Measurements from ENCODE around the gene NOC2L. TPM values are rescaled to one million over a fixed set of nuclear protein-coding genes. Genes with fewer than 3 reads are reported as not detected.

The NOC2L gene
- total and polyA plus RNA-seq, 9 of the 15 experiments (the other 6 are each of a cell fraction or from before 2014, with no cell fraction given), result 4.0 to 410 (median 200) TPM

DNA sequence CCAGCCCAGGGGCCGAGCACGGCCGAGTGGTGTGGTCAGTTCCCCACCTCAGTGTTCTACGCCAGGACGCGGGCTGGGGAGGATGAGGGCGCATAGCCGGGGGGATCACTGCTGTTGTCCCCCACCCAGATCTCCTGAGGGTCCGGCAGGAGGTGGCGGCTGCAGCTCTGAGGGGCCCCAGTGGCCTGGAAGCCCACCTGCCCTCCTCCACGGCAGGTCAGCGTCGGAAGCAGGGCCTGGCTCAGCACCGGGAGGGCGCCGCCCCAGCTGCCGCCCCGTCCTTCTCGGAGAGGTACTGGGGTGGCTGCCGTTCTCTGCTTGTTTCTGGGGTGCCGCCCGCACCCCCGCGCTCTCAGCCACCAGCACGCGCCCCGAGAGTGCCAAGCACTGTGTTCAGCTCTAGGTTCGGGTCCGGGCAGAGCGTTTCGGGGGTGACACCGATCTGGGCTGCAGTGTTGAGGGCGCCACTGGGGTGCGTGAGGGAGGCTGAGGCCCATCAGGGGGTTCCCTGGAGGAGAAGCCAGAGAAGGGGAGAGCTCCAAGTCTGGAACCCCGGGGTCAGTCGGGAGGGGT is 18.0 kb downstream of the NOC2L start:
- H3K27me3 ChIP-seq (ENCODE audit: control insufficient read depth in 2 of 2, insufficient read depth in 2 of 2, low read length in 2 of 2), result peaks cover 0 to 7% of the 10 kb centered on the region in 2 experiments; a peak in 1 of 5 replicates
- POLR2A ChIA-PET, result interaction anchor here (0.6 to 2.1 kb wide), 10 partner anchors 8 to 27 kb away, joined by 3 to 11 read pairs (median 3); partner anchors contain the start of gene PLEKHN1
- peak overlapping the region in 1 of 2 experiments; percentile 88; a peak in 2 of 4 replicates for H3K9ac ChIP-seq (ENCODE audit: insufficient read depth in 1 of 2, low read depth in 2 of 2, low read length in 2 of 2)
- peak overlapping the region; percentile 65; the same call in 1 of the 2 replicates for H3K4me2 ChIP-seq (ENCODE audit: insufficient read depth, low read length)
- BruUV-seq (replicated peaks), result no TSS peak
- H4K20me1 ChIP-seq (replicated peaks; ENCODE audit: control insufficient read depth, insufficient read depth, low read length), result peaks cover 21% of the 10 kb centered on the region; the same call in 1 of the 2 replicates
- intact Hi-C loops (cut with micrococcal nuclease), result no loop called here
- DNase-seq (ENCODE audit: extremely low read depth in 1 of 4, low spot score in 3 of 4), result no peak
- in situ Hi-C loops (cut with MboI), result no loop called here
- H3K4me1 ChIP-seq (replicated peaks in 1 of 2; ENCODE audit: control insufficient read depth in 2 of 2, insufficient read depth in 2 of 2, low read length in 2 of 2), result peaks cover 28 to 98% of the 10 kb centered on the region in 2 experiments
- CTCF ChIA-PET (ENCODE audit: low intra/inter-chr PET ratio), result interaction anchor here (0.5 kb wide), 1 partner anchor 16 kb away, joined by 4 read pairs; no protein-coding TSS in a partner anchor
- H3K9me3 ChIP-seq (replicated peaks; ENCODE audit: control insufficient read depth, insufficient read depth, low read depth, low read length), result no peaks in the 10 kb centered on the region
- H3K4me3 ChIP-seq, result peak overlapping the region; percentile 29; the same call in 1 of the 2 replicates
- 11% methylated on average over 35 of the region's 36 CpGs for WGBS (ENCODE audit: insufficient coverage, low coverage, missing lambda C conversion rate)
- peaks cover 25% of the 10 kb centered on the region; the same call in 2 of the 3 replicates for H3K36me3 ChIP-seq (ENCODE audit: control insufficient read depth, insufficient read depth, low read length)
- ATAC-seq, result peak; percentile 2
- peak overlapping the region; percentile 72 for H2AFZ ChIP-seq (ENCODE audit: low read depth, low read length)
- no peak for FAIRE-seq
- H3K27ac ChIP-seq (ENCODE audit: extremely low read depth, low read depth, low read length), result no peak overlapping the region
- H3K9me1 ChIP-seq (ENCODE audit: control insufficient read depth, insufficient read depth, low read length), result no peaks in the 10 kb centered on the region
- H3K79me2 ChIP-seq (ENCODE audit: control insufficient read depth, insufficient read depth, low read length), result no peaks in the 10 kb centered on the region
- TF ChIP-seq PHF8 (IDR thresholded peaks at IDR 0.05; ENCODE audit: borderline replicate concordance, low read length) (no peak), FOXM1 (IDR thresholded peaks at IDR 0.05; ENCODE audit: low read depth) (no peak), FOXM1 (CRISPR knock-in tag; IDR thresholded peaks at IDR 0.05; ENCODE audit: low read depth) (0 out of 2 replicates have a peak, but pooled peaks have one; percentile 10), BRCA1 (IDR thresholded peaks at IDR 0.05) (no peak), BRCA1 (CRISPR knock-in tag; IDR thresholded peaks at IDR 0.05) (0 out of 2 replicates have a peak, but pooled peaks have one; percentile 15), NR2F6 (CRISPR knock-in tag; IDR thresholded peaks at IDR 0.05) (no peak), GTF2F1 (IDR thresholded peaks at IDR 0.05; ENCODE audit: low read depth, low read length) (no peak), HCFC1 (IDR thresholded peaks at IDR 0.05; ENCODE audit: low read depth, low read length) (no peak), PML (IDR thresholded peaks at IDR 0.05; ENCODE audit: low read length) (no peak)
- TF ChIP-seq, protein P1, sequence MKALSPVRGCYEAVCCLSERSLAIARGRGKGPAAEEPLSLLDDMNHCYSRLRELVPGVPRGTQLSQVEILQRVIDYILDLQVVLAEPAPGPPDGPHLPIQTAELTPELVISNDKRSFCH (CRISPR knock-in tag; IDR thresholded peaks at IDR 0.05), result no peak
- TF ChIP-seq, protein P1 (tag; IDR thresholded peaks at IDR 0.05), result no peak
- TF ChIP-seq, protein P2, sequence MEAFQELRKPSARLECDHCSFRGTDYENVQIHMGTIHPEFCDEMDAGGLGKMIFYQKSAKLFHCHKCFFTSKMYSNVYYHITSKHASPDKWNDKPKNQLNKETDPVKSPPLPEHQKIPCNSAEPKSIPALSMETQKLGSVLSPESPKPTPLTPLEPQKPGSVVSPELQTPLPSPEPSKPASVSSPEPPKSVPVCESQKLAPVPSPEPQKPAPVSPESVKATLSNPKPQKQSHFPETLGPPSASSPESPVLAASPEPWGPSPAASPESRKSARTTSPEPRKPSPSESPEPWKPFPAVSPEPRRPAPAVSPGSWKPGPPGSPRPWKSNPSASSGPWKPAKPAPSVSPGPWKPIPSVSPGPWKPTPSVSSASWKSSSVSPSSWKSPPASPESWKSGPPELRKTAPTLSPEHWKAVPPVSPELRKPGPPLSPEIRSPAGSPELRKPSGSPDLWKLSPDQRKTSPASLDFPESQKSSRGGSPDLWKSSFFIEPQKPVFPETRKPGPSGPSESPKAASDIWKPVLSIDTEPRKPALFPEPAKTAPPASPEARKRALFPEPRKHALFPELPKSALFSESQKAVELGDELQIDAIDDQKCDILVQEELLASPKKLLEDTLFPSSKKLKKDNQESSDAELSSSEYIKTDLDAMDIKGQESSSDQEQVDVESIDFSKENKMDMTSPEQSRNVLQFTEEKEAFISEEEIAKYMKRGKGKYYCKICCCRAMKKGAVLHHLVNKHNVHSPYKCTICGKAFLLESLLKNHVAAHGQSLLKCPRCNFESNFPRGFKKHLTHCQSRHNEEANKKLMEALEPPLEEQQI (IDR thresholded peaks at IDR 0.05), result no peak
- TF ChIP-seq, protein P3, sequence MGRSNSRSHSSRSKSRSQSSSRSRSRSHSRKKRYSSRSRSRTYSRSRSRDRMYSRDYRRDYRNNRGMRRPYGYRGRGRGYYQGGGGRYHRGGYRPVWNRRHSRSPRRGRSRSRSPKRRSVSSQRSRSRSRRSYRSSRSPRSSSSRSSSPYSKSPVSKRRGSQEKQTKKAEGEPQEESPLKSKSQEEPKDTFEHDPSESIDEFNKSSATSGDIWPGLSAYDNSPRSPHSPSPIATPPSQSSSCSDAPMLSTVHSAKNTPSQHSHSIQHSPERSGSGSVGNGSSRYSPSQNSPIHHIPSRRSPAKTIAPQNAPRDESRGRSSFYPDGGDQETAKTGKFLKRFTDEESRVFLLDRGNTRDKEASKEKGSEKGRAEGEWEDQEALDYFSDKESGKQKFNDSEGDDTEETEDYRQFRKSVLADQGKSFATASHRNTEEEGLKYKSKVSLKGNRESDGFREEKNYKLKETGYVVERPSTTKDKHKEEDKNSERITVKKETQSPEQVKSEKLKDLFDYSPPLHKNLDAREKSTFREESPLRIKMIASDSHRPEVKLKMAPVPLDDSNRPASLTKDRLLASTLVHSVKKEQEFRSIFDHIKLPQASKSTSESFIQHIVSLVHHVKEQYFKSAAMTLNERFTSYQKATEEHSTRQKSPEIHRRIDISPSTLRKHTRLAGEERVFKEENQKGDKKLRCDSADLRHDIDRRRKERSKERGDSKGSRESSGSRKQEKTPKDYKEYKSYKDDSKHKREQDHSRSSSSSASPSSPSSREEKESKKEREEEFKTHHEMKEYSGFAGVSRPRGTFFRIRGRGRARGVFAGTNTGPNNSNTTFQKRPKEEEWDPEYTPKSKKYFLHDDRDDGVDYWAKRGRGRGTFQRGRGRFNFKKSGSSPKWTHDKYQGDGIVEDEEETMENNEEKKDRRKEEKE (IDR thresholded peaks at IDR 0.05; ENCODE audit: borderline replicate concordance in 1 of 2, control insufficient read depth in 1 of 2, low read depth in 2 of 2, low read length in 1 of 2), result no peak
